Activated CD8-positive, alpha-beta memory T cell treated with anti-CD3 and anti-CD28 coated beads for 48 hours (primary cell): ENCODE data around the gene GNG7.
"Not testable (repeated sequence)": the region's sequence is repeated elsewhere in the genome, so short reads cannot be mapped to it uniquely, and the experiment has no call there.

ENCODE experiments used
- DNase-seq, 3 experiments: peaks; one replicate each; pipeline ENCODE4 v3.0.0-alpha.2; 2020; ENCODE audit warnings: low read depth in 2 of 3, low spot score in 2 of 3

Gene GNG7

DNA sequence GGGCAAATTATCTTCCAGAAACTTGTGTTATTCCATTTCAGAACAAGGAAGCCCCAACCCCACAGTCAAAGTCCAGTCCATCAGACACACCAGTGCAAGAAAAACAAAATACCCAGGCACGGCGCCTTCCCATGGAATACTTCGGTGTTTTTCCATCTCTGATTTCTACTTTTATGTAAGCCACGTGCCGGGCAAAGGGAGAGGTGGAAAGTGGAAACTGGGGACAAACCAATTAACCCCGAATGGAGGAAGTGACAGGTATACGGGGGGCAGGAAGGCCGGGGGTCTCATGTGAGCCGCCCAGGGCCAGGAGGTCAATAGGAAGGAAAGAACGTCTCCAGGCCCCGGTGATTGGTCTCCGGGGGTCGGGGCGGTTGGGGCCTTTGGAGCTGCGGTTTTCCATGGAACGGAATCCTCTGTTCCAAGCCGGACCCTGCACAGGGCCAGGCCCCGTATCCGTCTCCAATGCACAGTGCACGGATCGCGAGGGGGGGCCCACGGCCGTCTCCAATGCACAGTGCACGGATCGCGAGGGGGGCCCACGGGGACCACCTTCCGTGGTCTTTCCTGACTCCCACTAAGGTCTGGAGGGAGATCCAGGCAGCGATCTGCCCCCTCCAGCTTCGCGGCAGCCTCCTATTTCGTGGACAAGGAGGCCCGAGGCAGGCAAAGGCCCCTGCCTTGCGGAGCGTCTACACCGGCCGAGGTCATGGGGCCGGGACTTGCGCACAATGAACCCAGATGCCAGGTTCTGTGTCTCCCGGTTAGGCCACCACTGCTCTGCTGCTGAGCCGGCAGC lies 146.9 kb downstream of the GNG7 start:
- DNase-seq, result no peak

DNA sequence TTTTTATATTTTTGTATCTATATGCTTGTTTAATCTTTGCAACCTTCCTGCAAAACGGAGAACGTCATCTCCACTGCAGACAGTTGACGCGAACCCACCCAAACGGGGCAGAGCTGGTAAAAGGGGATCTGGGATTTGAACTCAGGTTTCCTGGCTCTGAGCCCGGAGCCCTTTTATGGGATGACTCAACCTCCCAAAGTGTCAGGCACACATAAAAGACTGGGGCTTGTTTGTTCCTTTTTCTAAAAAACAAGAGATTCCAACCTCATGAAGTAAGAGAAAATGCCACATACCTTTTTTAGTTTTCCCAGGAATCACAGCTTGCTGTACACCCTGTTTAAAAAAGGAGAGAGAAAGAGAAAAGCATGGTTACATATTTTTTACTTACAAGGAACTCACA lies 147.6 kb downstream of the GNG7 start:
- no peak for DNase-seq

DNA sequence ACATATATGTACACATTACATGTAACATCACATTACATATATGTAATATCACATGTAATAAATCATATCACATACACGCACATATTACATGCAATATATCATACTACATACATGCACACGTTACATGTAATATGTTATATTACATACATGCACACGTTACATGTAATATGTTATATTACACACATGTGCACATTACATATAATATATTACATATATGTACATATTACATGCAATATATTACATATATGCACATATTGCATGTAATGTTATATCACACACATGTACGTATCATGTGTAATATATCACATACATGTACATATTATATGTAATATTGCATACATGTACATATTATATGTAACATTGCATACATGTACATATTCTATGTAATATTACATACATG lies 149.0 kb downstream of the GNG7 start:
- DNase-seq, result no peak

DNA sequence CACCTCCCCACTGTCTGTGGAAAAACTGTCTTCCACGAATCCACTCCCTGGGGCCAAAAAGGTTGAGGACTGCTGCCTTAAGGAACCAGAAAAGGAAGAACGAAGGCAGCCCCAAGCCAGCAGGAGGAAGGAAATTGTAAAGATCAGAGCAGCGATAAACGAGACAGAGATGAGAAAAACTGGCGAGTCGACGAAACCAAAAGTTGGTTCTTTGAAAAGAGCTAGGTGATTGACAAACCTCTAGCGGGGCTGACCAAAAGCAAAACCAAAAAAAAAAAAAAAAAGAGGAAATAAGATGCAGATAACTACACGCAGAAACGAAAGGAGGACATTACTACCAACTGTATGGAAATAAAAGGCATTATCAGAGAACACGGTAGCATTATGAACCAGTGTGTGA lies 149.6 kb downstream of the GNG7 start:
- no peak for DNase-seq

DNA sequence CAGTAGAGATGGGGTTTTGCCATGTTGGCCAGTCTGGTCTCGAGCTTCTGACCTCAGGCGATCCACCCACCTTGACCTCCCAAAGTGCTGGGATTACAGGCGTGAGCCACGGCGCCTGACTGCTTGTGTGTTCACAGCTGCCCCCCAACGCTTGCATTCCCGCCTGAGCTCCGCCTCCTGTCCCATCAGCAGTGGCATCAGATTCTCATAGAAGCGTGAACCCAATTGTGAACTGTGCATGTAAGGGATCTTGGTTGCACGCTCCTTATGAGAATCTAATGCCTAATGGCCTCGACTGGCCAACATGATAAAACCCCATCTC lies 150.7 kb downstream of the GNG7 start:
- no peak for DNase-seq

DNA sequence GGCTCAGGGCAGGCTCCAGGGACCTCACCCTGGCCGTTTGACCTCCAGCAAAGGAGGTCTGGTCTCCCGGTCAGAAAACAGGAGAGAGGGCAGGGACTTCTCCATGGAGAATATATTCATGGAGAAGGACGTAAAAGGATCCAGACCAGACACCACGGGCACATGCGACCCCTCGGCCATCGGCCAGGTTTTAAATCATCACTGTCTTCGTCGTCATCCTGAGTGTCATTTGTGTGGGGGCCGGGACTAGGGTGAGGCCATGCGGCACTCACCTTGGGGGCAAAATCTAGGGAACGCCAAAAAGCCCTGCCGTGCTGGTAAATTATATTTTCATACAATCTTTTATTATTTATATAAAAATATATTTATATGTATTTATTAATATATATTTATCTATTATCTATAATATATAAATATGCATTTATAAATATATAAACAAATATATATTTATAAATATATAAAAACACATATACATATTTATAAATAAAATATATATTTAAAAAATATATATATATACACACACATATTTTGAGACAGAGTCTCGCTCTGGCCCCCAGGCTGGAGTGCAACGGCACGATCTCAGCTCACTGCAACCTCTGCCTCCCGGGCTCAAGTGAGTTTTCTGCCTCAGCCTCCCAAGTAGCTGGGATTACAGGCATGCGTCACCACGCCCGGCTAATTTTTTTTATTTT lies 151.2 kb downstream of the GNG7 start:
- DNase-seq, result no peak

DNA sequence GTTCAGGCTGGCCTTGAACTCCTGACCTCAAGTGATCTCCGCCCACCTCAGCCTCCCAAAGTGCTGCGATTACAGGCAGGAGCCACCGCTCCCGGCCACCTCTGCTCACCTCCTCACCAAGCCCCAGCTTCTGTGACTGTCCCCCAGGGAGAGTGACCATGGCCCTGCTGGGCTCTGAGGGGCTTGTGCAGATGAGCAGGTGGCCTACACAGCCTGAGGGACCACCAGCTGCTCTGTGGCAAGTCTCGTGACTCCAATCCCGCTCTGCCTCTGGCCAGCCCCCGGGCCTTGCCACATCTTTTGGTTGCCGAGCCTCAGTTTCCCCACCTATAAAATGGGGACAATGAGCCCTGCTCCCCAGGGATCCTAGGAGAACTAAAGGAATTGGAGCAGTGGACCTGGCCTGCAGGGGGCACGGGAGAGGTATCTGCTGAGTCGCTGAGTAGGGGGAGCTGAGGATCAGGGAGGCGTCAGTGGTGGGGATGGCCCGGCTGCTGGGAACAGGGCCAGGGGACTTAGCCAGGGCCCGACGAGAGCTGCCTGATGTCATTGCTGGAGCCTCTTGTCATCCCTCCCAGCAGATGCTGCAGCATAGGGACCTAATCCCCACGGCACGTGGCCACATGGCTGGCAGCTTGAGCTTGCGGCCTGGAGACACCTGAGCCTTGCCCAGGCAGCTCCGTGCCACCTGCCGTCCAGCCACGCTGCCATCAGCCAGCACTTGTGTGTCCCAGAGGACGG lies 151.9 kb downstream of the GNG7 start:
- DNase-seq, result no peak

DNA sequence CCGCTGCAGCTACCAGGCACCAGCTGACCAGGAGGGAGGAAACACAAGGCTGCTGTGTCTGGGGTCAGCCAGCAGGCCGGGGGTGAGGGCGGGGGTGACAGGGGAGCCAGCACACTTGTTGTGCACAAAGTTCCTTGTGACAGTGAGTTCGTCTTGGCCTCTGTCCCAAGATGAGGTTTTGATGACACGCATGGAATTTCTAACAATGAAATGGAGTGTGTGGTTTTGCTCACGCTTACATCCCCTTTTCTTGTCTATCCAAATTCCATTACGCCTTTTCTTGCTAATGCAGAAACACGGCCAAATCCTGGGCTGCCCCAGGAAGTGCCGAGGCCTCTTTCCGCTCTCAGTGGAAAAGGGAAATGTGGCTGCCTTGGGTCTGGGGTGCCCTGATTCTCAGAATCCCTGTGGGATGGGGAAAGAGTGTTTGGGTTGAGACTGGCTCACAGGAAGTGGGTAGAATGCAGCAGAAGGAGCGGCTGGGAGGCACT lies 152.7 kb downstream of the GNG7 start:
- no peak for DNase-seq

GRCh38 chr19:2548966-2549365 lies 153.5 kb downstream of the GNG7 start:
- DNase-seq, result no peak

- no peak for DNase-seq
Observed at GRCh38 chr19:2547721-2548120, 154.8 kb downstream of the GNG7 start.

DNA sequence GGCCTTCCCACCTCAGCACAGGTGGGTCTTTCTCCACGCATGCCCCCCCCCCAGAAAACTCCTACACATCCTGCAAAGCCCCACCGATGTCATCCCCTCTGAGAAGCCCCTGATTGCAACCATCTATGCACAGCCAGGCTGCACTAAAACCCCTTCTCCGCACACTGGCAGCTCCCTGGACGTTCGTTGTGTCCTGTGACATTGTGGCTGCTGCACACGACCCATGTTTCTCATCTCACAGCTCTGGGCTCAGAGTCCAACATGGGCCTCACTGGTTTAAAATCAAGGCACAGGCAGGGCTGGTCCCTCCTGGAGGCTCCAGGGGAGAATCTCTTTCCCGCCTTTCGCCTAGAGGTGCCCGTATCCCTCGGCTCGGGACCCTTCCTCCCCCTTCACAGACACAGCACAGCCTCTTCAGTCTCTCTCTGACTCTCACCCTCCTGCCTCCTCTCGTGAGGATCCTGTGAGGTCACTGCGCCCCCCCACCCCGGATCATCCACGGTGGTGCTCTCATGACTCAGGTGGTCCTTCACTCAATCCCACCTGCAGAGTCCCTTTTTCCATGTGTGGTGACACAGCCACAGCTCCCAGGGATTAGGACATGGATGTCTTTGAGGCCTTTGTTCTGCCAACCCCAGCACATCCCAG lies 155.3 kb downstream of the GNG7 start:
- DNase-seq, result no peak

GRCh38 chr19:2546128-2547032 lies 156.1 kb downstream of the GNG7 start:
- no peak for DNase-seq

GRCh38 chr19:2545416-2546127 lies 156.9 kb downstream of the GNG7 start:
- not testable (repeated sequence) for DNase-seq

GRCh38 chr19:2544576-2545415 lies 157.7 kb downstream of the GNG7 start:
- no peak for DNase-seq

- peak; percentile 37 to 45 (median 41) for DNase-seq
Observed at GRCh38 chr19:2543463-2544442, 158.7 kb downstream of the GNG7 start.

GRCh38 chr19:2543072-2543462 lies 159.4 kb downstream of the GNG7 start:
- DNase-seq, result not testable (repeated sequence)

DNA sequence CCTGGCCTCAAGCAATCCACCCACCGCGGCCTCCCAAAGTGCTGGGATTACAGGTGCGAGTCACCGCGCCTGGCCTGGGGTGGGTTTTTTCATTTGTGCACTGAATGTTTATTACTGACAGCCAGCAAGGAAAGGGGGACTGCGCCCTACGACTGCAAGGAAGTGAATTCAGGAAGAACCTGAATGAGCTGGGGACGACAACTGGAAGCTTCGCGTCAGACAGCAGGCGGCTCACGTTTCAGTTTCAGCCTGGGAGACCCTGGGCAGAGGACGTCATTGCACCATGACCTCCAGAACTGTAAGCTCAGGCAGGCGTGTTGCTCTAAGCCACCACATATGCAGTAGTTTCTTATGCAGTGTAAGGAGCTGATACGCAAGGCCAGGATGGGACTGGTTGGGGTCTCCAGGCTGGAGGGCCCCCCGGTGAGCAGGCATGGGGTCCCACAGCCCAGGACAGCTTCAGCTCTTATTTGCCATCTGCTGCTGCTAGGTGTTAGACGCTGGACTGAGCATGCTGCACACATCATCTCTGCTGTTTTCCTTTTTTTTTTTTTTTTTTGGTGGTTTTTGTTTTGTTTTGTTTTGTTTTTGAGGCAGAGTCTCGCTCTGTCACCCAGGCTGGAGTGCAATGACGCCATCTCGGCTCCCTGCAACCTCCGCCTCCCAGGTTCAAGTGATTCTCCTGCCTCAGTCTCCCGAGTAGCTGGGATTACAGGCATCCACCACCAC lies 160.0 kb downstream of the GNG7 start:
- no peak for DNase-seq
